Activated T-cell treated with anti-CD3 and anti-CD28 coated beads, Interleukin-2, amount 50 U/mL, for 48 hours (primary cell): Measurements from ENCODE around the gene IFITM5.
A peak's percentile ranks its signal among the peaks of the same experiment; 100 is the strongest.

Experiments used
- DNase-seq, 2 experiments: peaks; one replicate each; pipeline ENCODE4 v3.0.0-alpha.2; 2020

IFITM5 gene

DNA sequence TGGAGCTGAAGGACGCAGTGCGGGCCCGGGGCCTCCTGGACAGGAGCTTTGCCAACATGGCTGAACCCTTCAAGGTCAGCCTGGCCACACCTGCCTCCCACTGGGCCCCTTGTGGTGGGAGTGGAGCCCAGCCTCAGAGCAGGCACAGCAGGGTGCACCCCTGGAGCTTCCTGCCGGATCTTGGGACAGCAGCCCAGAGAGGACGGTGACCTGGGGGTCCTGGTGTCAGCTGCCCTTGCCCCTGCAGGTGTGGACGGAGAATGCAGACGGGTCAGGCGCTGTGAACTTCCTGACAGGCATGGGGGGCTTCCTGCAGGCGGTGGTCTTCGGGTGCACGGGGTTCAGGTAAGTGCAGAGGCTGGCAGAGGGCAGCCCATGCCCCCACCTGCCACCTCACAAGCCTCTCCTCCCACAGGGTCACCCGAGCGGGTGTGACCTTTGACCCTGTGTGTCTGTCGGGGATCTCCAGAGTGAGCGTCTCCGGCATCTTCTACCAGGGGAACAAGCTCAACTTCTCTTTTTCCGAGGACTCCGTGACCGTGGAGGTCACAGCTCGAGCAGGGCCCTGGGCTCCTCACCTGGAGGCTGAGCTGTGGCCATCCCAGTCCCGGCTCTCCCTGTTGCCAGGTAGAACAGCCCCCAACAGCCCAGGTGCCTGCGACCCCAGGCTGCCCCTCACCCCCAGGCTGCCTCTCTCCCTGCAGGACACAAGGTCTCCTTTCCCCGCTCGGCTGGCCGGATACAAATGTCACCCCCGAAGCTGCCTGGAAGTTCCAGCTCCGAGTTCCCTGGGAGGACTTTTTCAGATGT is 5.3 kb downstream of the IFITM5 start:
- DNase-seq, result no peak

GRCh38 chr11:293271-293851 is 6.0 kb downstream of the IFITM5 start:
- DNase-seq, result no peak

DNA sequence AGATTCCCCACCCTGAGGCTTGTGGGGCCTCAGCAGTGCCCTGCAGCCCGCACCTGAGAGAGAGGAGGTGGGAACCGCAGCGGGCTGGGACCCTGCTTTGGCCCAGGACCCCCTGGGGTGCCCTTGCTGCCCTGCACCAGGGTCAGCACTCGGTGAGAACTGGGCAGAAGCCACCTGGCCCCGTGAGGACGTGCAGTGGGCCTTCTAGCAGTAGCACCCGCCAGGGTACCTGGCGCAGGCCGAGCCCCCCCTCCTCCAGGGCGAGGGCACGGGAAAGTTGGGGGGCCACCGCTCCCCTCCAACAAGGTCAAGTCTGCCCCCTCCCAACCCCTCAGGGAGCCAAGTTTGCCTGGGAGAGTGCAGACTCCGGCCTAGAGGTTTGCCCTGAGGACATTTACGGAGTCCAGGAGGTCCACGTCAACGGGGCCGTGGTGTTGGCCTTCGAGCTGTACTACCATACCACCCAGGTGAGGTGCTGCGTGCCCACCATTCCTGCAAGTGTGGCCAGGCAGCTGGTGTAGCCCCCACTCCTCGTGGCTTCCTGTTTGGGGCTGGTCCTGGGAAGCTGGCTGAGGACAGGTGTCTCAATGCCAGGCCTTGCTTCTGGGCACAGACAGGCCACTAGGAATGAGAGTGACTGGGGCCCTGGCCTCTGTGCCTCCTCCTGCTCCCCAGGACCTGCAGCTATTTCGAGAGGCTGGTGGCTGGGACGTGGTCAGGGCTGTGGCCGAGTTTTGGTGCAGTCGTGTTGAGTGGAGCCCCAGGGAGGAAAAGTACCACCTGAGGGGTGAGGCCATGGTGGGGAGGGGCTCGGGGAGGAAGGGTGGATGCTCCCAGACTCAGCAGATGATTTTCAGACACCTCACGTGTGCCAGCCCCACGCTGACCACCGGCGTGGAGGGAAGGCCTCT is 6.9 kb downstream of the IFITM5 start:
- DNase-seq, result no peak

GRCh38 chr11:291281-292210 is 7.8 kb downstream of the IFITM5 start:
- DNase-seq, result no peak

GRCh38 chr11:290621-291231 is 8.6 kb downstream of the IFITM5 start:
- DNase-seq, result no peak

- DNase-seq, result no peak
Observed at GRCh38 chr11:289712-290620, 9.4 kb downstream of the IFITM5 start.

DNA sequence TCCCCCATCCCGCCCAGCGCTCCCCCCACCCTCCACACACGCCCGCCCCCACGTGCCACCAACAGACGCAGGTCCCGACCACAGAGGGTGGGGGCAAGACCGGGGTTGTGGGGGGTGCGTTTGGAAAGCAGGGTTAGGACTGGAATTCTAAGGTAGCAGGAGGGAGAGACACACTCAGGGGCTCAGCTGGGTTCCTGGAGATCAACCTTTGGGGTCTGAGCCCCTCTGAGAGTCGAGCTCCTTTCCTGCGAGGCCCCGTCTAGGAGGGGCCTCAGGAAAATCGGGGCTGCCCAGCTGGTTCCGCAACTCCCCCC is 10.0 kb downstream of the IFITM5 start:
- no peak for DNase-seq

DNA sequence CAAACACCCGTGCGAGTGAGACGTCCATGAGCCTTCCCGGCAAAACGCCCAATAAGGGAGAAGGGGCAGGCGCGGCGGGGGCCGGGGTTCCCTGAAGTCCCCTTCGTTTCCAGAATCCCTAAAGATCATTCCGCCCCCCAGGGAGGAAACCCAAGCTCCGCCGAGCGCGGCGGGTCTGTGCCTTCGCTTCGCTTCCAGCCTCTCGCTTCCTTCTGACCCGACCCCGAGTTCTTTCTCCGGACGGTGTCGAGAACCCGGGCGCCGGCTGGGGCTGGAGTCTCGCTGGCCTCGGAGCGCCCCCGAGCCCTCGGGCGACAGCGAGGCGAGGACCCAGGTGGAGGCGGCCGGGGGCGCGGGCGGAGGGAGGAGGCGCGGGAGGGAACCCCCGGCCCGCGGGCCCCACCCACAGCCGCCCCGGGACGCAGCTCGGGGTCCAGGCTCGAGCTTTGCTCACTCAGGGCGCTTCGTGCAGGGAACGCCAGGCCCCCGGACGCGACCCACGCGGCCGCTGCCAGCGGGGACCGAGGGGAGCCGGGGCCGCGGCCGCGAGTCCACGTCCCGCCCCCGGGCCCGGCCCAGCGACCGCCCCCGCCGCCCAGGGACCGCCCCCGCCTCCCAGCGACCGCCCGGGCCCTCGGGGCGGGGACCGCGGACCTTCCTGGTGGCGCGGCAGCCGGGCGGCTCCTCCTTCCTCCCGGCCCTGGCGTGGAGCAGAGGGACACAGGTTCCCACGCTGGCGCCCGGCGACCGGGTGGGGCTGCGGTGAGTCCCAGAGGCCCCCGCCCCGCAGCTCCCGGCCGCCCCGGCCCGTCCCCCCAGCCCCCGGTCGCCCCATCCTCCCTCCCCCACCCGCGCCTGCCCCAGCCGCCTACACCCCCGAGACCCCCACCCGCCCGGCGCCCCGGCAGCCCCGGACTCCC is 10.6 kb downstream of the IFITM5 start, which contains the start of gene PGGHG:
Gene PGGHG, plus strand, starts transcription at position 649 of the 920 bp plus-strand sequence. CDS start 691 bp downstream, outside the sequence.
- peak; percentile 55 to 63 for DNase-seq

- peak; percentile 57 to 63 for DNase-seq
Observed at GRCh38 chr11:287821-288477, 11.4 kb downstream of the IFITM5 start.

DNA sequence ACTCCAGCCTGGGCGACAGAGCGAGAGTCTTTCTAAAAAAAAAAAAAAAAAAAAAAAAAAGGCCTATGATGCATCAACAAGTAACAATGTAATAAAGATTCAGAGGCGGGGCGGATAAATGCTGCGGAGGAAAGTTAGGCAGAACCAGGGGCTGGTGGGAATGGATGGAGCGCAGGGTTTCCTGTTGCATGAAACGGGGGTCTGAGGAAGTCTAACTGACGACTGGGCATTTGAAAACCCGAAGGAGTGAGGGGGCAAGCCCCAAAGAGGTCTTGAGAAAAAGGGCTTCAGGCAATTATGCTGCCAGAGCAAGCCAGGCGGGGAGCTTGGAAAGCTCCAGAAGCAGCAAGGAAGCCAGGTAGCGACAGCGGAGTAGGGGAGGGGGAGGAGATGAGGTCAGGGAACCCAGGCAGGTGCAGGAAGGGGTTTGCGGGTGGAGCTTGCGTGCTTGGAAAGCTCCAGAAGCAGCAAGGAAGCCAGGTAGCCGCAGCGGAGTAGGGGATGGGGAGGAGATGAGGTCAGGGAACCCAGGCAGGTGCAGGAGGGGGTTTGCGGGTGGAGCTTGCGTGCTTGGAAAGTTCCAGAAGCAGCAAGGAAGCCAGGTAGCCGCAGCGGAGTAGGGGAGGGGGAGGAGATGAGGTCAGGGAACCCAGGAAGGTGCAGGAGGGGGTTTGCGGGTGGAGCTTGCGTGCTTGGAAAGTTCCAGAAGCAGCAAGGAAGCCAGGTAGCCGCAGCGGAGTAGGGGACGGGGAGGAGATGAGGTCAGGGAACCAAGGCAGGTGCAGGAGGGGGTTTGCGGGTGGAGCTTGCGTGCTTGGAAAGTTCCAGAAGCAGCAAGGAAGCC is 12.1 kb downstream of the IFITM5 start:
- DNase-seq, result peak in 1 of 2 experiments; percentile 33

DNA sequence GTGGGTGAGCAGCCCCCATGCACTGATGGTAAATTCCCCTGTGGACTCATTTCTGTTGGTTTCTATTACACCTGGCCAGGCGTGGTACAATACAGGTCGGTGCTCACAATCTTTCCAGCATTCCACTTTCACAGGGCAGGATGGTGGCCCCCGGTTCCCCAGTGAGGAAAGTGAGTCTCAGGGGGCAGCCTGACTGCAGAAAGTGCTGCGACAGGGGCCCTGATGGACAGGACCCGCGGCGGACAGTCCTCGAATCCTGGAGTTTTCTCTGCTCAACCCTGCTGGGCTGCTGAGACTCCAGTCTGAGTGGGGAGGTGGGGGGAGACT is 13.5 kb downstream of the IFITM5 start:
- peak in 1 of 2 experiments; percentile 15 for DNase-seq

GRCh38 chr11:285021-285893 is 14.1 kb downstream of the IFITM5 start:
- peak in 1 of 2 experiments; percentile 15 for DNase-seq

DNA sequence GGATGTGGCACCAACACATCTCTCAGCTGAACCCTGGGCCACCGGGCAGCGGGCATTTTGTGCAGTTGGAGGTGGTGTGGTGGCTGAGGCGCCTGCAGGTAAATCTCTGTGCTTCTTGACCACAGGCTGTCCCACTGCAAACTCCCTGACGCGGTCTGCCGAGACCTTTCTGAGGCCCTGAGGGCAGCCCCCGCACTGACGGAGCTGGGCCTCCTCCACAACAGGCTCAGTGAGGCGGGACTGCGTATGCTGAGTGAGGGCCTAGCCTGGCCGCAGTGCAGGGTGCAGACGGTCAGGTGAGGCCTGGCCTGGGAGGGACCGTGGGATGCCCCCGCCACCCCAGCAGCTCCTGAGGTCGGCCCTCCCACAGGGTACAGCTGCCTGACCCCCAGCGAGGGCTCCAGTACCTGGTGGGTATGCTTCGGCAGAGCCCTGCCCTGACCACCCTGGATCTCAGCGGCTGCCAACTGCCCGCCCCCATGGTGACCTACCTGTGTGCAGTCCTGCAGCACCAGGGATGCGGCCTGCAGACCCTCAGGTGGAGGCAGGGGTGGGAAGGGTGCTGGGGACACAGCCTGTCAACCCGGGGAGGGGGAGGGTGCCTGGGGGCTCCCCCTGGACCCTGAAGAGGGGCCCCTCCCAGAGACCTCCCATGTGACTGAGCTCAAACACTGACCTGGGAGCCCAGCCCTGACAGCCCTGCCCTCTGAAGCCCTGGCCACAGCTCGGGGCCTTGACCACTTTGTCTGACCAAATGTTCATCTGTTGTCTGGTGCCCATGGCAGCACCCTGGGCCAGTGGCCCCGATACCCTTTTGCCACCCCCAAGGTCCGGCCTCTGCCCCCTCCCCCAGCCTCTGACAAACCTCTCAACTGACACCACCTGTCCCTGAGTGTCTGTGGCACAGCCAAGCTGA is 15.0 kb downstream of the IFITM5 start:
- DNase-seq, result no peak

GRCh38 chr11:283405-284104 is 15.8 kb downstream of the IFITM5 start:
- DNase-seq, result peak in 1 of 2 experiments; percentile 16

- peak in 1 of 2 experiments; percentile 22 for DNase-seq
Observed at GRCh38 chr11:282630-283360, 16.5 kb downstream of the IFITM5 start.
